Activated naive CD4-positive, alpha-beta T cell treated with anti-CD3 and anti-CD28 coated beads for 36 hours (primary cell): ENCODE results near the gene FARP1. TPM values are rescaled to one million over a fixed set of nuclear protein-coding genes. Genes with fewer than 3 reads are reported as not detected.

Source experiments
- CTCF ChIA-PET: fragments of 350-600 bp; sonication (Branson Sonifier 250); formaldehyde crosslinking; loops from one replicate; lab custom pipeline; 2021; ENCODE audit warnings: antibody characterized with exemption; lab: Charles Lee
- DNase-seq: peaks from one replicate; pipeline ENCODE4 v3.0.0-alpha.2; 2020
- H3K27ac Mint-ChIP-seq: one replicate; pipeline ENCODE4 v1.8.0; 2021; ENCODE audit warnings: mild to moderate bottlenecking, mixed read lengths
- H3K27me3 Mint-ChIP-seq: one replicate; pipeline ENCODE4 v1.8.0; 2021; ENCODE audit warnings: low read depth, mixed read lengths
- H3K36me3 Mint-ChIP-seq: one replicate; pipeline ENCODE4 v1.8.0; 2021; ENCODE audit warnings: low read depth, mixed read lengths
- H3K4me1 Mint-ChIP-seq: one replicate; pipeline ENCODE4 v1.8.0; 2021; ENCODE audit warnings: low read depth, mixed read lengths
- H3K4me3 Mint-ChIP-seq: one replicate; pipeline ENCODE4 v1.8.0; 2021; ENCODE audit warnings: mild to moderate bottlenecking, moderate library complexity, mixed read lengths
- H3K9me3 Mint-ChIP-seq: one replicate; pipeline ENCODE4 v1.8.0; 2021; ENCODE audit warnings: mixed read lengths
- intact Hi-C: fragments of 100-400 bp; cut with micrococcal nuclease; formaldehyde crosslinking; loops from one replicate; pipeline ENCODE4 v1.15.1; 2023
- total RNA-seq, 2 experiments: library from RNA; stranded (reverse); gene quantifications; one replicate each; pipeline ENCODE4 v1.2.3, GENCODE V29; 2021

FARP1 gene
- total RNA-seq, 2 experiments from 2014 or later: 0.27 to 0.38 TPM

DNA sequence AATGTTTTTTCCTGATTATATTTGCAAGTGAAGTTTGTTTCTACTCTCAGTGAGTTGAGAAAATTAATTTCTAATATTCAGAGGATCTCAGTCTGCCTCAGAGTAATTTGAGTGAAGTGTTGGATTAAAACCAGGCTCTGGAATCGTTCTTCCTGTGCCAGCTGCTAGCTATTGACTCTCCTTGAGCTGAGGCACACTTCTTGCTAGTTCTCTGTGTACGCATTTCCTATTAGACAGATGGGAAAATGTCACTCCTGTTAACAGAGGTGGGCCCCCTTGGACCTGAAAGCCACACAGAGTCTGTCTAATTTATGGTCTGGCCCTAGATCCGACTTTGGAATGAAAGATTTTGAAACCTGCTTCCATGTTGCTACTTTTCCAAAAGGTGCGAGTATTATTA lies 141.8 kb downstream of the FARP1 start:
- Mint-ChIP-seq H3K27me3 (peaks cover 7% of the 10 kb centered on the region), H3K27ac (no peak overlapping the region), H3K4me3 (no peak overlapping the region), H3K9me3 (no peaks in the 10 kb centered on the region), H3K36me3 (no peaks in the 10 kb centered on the region), H3K4me1 (no peaks in the 10 kb centered on the region)
- DNase-seq: no peak
- intact Hi-C loops: no loop called here
- CTCF ChIA-PET: no interaction called here

DNA sequence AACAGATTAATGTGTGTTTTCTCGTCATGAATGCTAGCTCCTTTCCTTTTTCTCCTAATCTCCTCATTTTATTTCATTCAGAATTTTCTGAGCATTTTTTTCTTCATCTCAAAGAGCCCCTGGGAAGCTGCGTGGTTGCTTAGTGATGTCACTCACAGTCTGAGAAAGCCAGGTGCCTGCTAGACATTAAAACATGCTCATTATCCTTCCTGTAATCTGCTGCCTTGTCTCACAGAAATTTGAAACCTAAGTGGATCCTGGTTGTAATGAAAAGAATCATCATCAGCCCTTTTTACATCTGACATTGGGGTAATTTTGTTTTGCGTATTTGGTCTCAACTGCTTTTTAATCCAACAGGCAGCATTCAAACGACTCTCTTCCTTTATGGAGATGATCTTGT lies 142.4 kb downstream of the FARP1 start:
- no peak overlapping the region for H3K4me3 Mint-ChIP-seq
- H3K36me3 Mint-ChIP-seq: no peaks in the 10 kb centered on the region
- intact Hi-C loops: no loop called here
- H3K4me1 Mint-ChIP-seq: no peaks in the 10 kb centered on the region
- CTCF ChIA-PET: no interaction called here
- no peak for DNase-seq
- peaks cover 3% of the 10 kb centered on the region for H3K27me3 Mint-ChIP-seq
- H3K27ac Mint-ChIP-seq: no peak overlapping the region
- H3K9me3 Mint-ChIP-seq: no peaks in the 10 kb centered on the region

DNA sequence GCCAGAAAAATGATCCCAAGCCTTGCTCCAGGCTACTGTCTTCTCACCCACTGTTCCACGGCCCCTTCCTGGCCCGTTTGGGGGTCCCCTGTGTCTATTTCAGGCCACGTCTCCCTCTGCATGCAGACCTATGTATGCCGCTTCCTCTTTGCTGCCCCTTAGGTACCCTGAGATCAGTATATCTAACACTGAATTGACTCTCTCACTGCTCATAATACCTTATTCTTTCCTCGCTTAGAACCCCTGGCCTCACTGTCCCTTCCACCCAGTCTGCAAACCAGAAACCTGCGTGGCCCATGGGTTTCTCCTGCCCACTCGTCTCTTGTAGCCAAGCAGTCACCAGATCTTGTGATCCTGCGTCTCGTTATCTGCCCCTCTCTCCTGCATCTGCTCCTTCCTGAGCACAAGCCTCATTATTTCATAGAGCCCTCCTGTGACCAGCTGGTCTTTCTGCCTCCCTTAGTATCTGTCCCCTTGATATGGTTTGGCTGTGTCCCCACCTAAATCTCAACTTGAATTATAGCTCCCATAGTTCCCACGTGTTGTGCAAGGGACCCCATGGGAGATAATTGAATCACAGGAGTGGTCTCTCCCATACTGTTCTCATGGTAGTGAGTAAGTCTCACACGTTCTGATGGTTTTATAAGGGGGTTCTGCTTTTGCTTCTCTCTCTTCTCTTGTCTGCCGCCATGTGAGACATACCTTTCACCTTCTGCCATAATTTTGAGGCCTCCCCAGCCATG lies 143.1 kb downstream of the FARP1 start:
- Mint-ChIP-seq H3K27ac (no peak overlapping the region), H3K9me3 (no peaks in the 10 kb centered on the region), H3K4me3 (no peak overlapping the region), H3K27me3 (peaks cover 2% of the 10 kb centered on the region), H3K36me3 (no peaks in the 10 kb centered on the region), H3K4me1 (no peaks in the 10 kb centered on the region)
- intact Hi-C loops: no loop called here
- CTCF ChIA-PET: no interaction called here
- DNase-seq: no peak

DNA sequence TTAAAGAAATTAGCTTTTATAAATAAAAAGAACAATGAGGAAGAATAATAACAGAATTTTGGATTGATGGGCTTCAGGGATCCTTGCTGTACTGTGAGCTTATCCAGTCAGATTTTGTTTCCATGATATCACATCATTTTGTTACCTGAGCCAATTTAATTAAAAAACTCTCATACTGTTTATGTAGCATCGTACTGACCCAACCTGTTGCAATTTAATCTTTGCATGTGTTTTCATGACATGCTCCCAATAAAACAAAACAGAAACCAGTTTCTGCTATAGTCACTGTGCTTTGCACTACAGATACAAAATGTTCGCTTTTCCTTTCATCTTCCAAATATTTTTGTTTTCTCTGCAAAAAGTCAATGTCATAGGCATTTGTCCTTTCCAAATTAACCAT lies 143.9 kb downstream of the FARP1 start:
- Mint-ChIP-seq H3K36me3 (no peaks in the 10 kb centered on the region), H3K27me3 (no peaks in the 10 kb centered on the region), H3K4me3 (no peak overlapping the region), H3K27ac (no peak overlapping the region), H3K4me1 (no peaks in the 10 kb centered on the region), H3K9me3 (no peaks in the 10 kb centered on the region)
- CTCF ChIA-PET: no interaction called here
- intact Hi-C loops: no loop called here
- no peak for DNase-seq

DNA sequence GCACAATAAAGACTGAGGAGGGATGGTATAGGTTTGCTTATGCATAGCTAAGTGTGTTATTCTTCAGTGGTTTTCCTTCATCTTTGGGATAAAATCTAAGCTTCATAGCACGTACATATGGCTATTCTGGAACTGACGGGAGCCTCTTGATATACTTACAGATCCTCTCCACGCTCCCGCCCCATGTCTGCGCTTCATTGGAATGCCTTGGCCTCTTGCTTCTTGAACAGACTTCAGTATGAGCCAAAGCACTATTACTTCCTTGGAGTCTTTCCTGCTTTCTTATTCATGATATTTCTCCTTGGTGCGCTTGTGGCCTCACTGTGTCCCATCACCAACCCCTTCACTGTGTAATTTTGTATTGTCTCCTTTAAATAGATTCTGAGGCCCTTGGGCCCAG lies 145.3 kb downstream of the FARP1 start:
- CTCF ChIA-PET: interaction anchor here (1.5 kb wide), 1 partner anchor 61 kb away, joined by 4 read pairs; no protein-coding TSS in a partner anchor
- no peaks in the 10 kb centered on the region for H3K27me3 Mint-ChIP-seq
- H3K36me3 Mint-ChIP-seq: no peaks in the 10 kb centered on the region
- intact Hi-C loops: no loop called here
- no peak overlapping the region for H3K27ac Mint-ChIP-seq
- H3K4me3 Mint-ChIP-seq: no peak overlapping the region
- DNase-seq: no peak
- H3K9me3 Mint-ChIP-seq: no peaks in the 10 kb centered on the region
- H3K4me1 Mint-ChIP-seq: no peaks in the 10 kb centered on the region

DNA sequence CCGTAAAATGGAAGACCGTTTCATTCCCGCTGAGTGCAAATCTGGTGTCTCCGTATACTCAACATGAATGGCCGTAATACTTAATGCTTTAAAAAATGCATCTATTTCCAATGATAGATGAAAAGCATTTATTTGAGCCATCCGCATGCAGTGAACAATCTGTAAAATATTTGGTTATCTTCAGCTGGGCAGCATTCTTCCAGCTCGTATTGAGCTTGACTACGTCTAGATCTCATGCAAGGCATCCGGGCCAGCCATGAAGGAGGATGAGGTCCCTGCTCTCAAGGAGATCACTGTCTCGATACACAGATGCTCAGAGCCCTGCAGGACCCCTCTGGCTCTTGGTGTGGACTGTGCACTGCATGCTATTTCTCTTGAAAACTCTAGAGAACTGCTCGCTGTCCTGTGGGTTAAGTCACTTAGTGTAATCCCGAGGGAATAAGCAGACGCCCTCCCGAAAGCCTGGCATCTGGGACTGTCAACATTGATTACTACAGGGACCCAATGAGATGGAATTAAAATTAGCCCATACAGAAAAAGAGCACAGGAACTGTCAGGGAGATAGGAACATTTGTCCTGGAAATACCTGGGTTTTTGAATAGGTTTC lies 146.5 kb downstream of the FARP1 start:
- H3K4me3 Mint-ChIP-seq: no peak overlapping the region
- intact Hi-C loops: no loop called here
- no peaks in the 10 kb centered on the region for H3K4me1 Mint-ChIP-seq
- no peaks in the 10 kb centered on the region for H3K9me3 Mint-ChIP-seq
- H3K27me3 Mint-ChIP-seq: no peaks in the 10 kb centered on the region
- CTCF ChIA-PET: interaction anchor here (0.6 kb wide), 1 partner anchor 20 kb away, joined by 3 read pairs; no protein-coding TSS in a partner anchor
- no peak overlapping the region for H3K27ac Mint-ChIP-seq
- no peaks in the 10 kb centered on the region for H3K36me3 Mint-ChIP-seq
- DNase-seq: no peak

DNA sequence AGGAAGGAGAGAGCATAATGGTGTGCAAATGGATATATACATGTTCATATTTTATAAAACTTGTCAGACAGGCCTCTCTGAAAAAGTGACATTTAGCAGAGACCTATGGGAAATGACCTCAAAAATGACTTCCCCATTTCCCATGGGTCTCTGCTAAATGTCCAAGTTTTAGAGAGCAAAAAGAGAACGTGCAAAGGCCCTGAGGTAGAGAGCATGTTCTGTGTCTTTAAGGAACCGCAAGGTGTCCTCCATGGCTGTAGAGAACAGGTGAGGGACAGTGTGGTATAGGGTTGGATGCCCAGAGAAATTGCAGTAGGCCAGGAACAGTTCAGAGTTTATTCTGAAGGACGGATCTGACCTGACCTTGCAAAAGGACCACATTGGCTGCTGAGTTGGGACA lies 147.4 kb downstream of the FARP1 start:
- Mint-ChIP-seq H3K36me3 (no peaks in the 10 kb centered on the region), H3K27ac (no peak overlapping the region), H3K4me1 (no peaks in the 10 kb centered on the region), H3K4me3 (no peak overlapping the region), H3K27me3 (no peaks in the 10 kb centered on the region), H3K9me3 (no peaks in the 10 kb centered on the region)
- CTCF ChIA-PET: no interaction called here
- intact Hi-C loops: no loop called here
- DNase-seq: no peak

DNA sequence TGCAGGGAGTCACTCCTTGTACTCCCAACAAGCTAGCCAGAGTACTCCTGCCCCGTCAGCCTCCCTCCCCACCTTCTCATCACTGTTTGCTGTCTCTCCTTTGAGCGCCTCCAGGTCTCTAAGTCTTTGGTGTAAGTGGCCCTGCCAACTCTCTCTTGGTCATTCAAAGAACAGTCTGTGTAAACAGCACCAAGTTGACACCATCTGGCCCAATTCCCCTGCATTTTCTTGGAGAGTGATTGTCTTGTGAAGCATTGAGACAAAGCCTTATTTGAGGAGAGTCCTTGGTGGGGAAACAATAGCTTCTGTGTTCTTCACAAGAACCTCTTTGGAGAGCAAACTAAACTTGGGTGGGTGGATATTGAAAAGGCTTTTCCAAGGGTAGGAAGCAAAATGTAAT lies 148.8 kb downstream of the FARP1 start:
- intact Hi-C loops: no loop called here
- DNase-seq: no peak
- Mint-ChIP-seq H3K27me3 (no peaks in the 10 kb centered on the region), H3K27ac (no peak overlapping the region), H3K4me1 (no peaks in the 10 kb centered on the region), H3K9me3 (no peaks in the 10 kb centered on the region), H3K36me3 (no peaks in the 10 kb centered on the region), H3K4me3 (no peak overlapping the region)
- CTCF ChIA-PET: no interaction called here

DNA sequence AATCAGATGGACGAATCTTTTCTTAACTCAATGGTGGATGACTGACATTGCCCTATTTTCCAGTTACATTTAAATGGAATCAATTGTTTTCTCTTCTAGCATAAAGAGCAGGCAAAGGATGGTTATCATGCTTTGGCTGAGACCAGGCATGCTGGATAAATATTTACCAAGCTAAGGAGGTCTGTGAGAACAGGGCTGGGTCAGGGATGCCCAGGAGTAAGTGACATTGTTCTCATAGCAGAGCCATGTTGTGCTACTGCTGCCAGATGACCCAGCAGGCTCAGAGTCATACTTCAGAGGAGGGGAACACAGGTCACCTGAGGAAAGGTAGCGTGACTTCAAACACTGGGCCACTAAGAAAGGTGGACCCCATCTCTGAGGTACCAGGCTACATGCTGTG lies 150.2 kb downstream of the FARP1 start:
- no peak for DNase-seq
- Mint-ChIP-seq H3K27ac (no peak overlapping the region), H3K4me3 (no peak overlapping the region), H3K9me3 (no peaks in the 10 kb centered on the region), H3K27me3 (peaks cover 4% of the 10 kb centered on the region), H3K36me3 (no peaks in the 10 kb centered on the region), H3K4me1 (no peaks in the 10 kb centered on the region)
- intact Hi-C loops: no loop called here
- CTCF ChIA-PET: no interaction called here

DNA sequence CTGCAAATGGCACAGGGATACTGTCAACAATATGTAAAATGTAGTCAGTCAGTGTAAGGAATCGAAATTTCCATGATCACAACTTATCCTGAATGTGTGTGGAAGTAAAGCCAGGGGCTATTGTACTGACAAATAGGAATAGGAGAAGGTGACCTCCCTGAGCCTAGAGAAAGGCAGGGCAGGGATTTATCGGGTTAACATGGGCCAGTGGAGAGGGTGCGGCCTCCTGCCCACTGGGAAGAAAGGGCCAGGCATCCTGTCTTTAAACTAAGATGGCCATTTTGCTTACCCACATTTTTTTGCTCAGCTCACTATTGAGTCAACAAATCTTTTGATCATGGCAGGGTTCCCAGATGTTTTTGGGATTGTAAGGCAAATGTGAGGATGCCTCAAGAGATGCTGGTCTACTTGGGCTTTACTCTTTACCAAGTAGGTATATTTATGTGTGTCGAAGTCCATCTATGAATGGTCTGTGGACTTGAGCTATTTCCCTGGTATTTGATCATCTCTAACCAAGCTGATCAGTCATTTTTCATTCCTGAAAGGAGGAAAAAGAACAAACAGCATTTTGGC lies 150.8 kb downstream of the FARP1 start:
- Mint-ChIP-seq H3K4me1 (no peaks in the 10 kb centered on the region), H3K27me3 (peaks cover 4% of the 10 kb centered on the region), H3K27ac (no peak overlapping the region), H3K9me3 (no peaks in the 10 kb centered on the region), H3K4me3 (no peak overlapping the region), H3K36me3 (no peaks in the 10 kb centered on the region)
- no peak for DNase-seq
- CTCF ChIA-PET: no interaction called here
- intact Hi-C loops: no loop called here

DNA sequence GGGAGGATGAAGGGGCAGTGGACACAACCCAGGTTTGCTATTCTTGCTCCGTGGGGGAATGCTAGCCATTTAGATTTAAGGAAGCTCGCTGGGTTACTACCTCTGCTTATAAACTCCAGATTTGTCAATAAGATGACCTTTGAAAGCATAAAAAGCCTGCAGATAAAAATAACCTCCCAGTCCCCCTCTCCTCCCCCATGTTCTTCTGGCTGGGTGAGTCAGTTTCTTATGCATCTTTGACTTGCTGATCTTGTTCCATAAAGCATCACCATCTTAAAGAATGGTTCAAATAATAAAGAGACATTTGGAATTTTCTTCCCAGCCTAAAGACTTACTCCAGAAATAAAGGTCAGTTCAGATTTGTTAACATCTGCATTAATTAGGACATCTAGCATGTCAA lies 152.5 kb downstream of the FARP1 start:
- Mint-ChIP-seq H3K27me3 (peaks cover 4% of the 10 kb centered on the region), H3K9me3 (no peaks in the 10 kb centered on the region)
- no peak for DNase-seq

DNA sequence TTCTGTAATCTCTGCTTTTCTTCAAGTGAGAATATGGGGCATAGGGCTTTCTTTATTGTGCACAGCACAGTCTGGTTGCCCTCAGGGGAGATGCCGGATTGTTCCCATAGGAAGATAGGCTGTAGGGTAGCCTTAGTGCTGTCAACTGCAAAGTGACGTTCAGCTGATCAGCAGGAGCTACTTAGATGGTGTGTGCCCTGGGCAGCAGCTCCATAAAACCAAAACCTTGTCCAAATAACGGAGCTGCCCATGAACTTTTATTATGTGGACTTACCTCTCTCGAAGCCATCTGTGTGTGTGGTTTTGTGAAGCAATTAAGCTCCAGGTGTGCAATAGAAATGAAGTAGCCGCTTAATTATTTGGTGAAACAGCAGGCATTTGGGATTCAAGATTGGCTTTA lies 154.2 kb downstream of the FARP1 start:
- intact Hi-C loops: no loop called here
- H3K36me3 Mint-ChIP-seq: no peaks in the 10 kb centered on the region
- CTCF ChIA-PET: interaction anchor here (0.7 kb wide), 1 partner anchor 375 kb away, joined by 3 read pairs; no protein-coding TSS in a partner anchor
- H3K27ac Mint-ChIP-seq: no peak overlapping the region
- H3K4me3 Mint-ChIP-seq: no peak overlapping the region
- H3K4me1 Mint-ChIP-seq: no peaks in the 10 kb centered on the region
- H3K9me3 Mint-ChIP-seq: no peaks in the 10 kb centered on the region
- DNase-seq: no peak
- H3K27me3 Mint-ChIP-seq: peaks cover 4% of the 10 kb centered on the region

More for the DNA sequence above, 152.5 kb downstream of the FARP1 start:
- Mint-ChIP-seq H3K4me1 (no peaks in the 10 kb centered on the region), H3K36me3 (no peaks in the 10 kb centered on the region), H3K4me3 (no peak overlapping the region), H3K27ac (no peak overlapping the region)
- CTCF ChIA-PET: no interaction called here
- intact Hi-C loops: no loop called here

DNA sequence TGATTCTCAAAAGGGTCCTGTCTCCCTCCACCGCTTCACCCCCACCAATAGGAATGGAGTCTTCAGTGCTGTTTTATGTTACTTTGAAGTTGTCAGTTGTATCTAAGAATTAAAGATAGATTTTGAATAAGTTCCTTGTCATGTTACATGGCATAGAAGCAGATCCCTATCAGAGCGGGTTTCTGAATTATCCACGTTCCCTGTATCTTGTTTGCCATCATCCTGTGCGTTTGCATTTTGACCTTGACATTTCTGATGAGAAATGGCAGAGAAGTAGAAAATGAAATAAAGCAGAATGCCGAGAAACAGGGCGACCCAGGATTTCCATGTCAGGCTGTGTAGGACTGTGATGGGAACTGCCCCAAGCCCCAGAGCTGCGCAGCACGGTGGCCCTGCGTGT lies 154.9 kb downstream of the FARP1 start:
- Mint-ChIP-seq H3K27me3 (peaks cover 4% of the 10 kb centered on the region), H3K4me1 (no peaks in the 10 kb centered on the region), H3K4me3 (no peak overlapping the region), H3K36me3 (no peaks in the 10 kb centered on the region), H3K27ac (no peak overlapping the region), H3K9me3 (no peaks in the 10 kb centered on the region)
- intact Hi-C loops: no loop called here
- DNase-seq: no peak
- CTCF ChIA-PET: no interaction called here
